Pulmonary artery endothelial cell (primary cell): ENCODE data around the gene AMBP. TPM values are rescaled to one million over a fixed set of nuclear protein-coding genes. Genes with fewer than 3 reads are reported as not detected.

Experiments
- DNase-seq: peaks from one replicate; pipeline ENCODE4 v3.0.0-alpha.2; 2011; ENCODE audit warnings: low read depth, low spot score
- total RNA-seq: library from RNA; depleted of rRNA; stranded (reverse); fragments of >200 nt; gene quantifications from 2 replicates; pipeline ENCODE4 v1.2.3, GENCODE V29; 2014

The AMBP gene
- total RNA-seq, 1 donor from 2014 or later, result not detected

DNA sequence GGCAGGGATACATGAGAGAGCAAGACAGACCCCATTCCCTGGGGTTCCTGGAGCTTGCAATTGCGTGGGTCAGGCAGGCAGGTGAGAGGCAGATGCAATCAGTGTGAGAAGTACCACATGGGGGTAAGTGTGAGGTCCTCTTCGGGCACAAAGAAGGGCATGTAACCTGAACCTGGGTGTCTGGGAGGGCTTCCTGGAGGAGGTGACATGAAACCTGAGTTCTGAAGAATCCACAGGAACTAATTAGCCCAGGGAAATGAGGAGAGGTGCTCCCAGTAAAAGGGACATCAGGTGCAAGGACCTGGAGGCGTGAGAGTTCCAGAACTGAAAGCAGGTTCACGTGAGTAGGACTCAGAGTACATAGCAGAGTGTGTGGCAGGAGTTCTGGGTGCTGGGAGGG, 2.5 kb downstream of the AMBP start:
- no peak for DNase-seq

DNA sequence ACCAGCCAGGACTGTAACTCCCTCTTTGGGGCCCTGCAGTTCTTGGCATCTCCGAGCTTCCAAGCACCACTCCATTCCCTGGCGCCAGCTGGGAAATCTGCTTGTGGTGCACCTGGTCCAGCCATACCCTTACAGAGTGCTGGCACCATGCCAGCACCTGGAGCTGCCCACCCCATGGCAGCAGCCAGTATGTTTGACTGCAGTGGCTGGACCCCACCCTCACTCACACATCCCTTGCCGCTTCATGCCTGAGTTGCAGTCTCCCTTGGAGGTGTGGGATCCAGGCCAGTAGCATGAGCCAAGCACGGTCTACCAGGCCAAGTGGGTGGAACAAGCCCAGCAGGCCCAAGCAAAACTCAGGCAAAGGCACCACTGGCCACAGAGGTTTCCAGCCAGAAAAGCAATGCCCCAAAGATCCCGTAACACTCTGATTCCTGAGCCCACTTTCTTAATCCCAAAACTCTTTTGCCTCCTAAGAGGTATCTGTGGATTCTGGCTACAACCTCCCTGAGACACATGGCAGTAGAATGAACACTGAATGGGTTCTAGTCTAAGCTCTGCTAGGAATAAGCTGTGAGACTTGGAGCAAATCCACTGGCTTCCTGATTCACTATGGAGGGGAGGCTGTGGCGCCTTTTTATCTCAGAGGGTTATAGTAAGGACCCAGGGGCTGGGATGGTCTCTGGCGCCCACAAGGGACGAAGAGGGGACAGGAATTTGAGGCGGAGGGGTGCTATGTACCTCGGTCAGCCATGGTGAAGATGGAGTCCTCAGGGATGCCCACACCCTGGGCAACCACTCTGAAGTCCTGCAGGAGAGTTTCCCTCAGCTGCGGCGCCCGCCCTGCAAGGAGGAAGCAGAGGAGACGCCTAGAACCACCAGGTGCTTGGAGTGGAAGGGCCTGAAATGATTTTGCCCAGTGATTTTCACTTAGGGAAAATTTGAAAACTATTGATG, 5.6 kb downstream of the AMBP start:
- no peak for DNase-seq

DNA sequence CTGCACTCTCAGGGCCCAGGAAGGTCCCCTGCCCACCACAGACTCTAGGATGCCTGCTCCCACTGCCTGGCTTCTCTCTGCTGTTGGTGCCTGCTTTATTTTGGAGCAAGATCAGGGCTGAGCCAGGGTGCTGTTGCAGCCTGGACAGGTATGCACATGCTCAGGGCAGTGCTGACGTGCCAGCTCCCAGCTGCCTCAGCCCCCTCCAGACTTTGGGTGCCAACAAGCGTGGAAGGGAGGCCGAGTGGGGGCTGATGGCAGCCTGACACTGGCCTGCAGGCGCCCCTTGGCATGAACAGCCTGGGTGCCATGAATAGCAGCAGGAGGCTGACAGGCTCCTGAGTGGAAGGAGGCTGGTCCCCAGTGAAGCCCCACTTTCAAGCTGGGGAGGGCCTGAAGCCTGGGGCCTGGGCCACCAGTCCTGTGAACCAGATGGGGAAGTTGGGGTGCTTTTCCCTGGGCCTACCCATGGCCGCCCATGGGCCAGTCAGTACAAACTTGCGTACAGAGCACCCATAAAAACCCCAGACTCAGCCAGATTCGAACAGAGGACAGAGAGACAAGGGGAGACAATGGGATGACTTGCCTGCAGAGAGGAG, 6.8 kb downstream of the AMBP start:
- no peak for DNase-seq

DNA sequence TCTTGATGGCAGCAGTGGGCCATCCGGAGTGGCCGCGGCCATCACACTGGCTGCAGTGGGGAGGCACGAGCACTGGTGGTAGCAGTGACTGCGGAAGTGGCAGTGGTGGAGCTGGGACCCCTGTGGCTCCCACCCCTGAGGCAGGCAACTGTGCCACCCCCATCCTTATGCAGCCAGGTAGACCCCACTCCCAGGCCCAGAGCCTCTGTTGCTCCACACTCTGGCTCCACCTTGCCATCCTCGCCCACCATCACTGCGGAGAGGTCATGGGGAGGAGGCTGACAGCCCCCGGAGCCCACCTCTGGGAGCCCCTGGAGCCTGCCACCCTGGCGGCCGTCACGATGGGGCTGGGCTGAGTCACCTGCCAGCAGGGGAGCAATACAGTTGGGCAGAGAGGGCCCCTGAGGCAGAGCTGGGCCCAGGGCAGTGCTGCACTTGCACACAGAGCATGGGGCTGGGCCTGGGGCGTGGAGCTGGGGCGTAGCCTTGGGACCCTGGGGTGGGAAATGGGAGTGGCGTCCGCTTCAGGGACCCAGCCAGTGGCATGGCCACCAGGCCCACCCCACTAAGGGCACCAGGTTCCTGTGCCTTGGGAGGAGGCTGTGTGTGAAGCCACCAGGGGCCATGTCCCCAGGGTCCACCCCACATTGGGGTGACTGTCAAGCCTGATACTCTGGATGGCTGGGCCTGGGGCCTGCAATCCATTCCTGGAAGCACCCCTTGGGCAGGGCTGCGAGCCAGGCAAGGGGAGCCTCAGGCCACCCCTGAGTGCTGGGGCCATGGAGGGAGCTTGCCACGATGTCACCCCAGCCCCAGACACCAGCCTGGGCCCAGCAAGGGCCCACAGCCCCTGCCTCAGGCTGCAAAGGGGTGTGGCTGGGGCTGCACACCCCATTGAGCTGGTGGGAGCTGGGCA, 7.7 kb downstream of the AMBP start:
- no peak for DNase-seq

DNA sequence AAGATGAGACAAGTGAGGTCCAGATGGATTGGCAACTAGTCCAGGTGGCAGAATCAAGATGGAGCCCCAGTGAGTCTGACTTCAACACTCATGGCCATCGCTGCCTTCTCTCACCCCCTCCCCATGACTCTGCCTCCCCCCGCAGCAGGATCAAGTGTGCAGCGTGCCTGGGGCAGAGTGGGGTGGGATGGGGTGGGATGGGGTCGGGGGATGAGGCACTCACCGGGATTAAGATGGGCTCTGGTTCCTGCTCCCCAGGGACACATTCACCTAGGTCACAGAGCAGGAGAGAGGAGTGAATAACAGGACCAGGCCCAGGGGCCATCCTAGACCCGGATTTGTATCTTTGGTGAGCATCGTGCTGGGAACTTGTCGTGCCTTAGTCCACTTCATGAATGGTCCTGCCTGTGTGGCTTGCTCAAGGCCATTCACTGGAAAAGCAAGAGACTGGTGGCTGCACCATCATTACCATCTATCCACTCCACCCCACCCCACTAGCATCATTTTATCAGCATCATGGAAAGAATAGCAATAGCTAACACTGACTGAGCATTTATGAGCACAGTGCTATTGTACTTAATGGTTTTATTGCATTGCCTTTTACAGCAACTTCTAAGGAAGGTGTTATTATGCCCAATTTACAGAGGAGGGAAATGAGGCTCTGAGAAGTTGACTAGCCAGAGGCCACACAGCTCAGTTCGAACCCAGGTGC, 8.5 kb downstream of the AMBP start:
- no peak for DNase-seq

DNA sequence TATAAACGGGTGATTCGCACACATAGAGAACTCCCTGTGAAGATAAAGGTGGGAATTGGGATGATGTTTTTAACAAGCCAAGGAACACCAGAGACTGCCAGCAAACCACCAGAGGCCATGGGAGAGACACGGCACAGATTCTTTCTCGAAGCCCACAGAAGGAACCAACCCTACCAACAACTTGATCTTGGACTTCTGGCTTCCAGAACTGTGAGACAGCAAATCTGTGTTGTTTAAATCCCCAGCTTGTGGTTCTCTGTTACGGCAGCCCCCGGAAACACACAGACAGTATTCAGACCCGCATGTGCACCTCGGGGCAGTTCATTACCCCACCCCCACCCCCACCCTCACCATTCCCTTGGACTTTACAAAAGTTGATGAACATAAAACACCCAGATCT, 12.8 kb downstream of the AMBP start:
- no peak for DNase-seq

DNA sequence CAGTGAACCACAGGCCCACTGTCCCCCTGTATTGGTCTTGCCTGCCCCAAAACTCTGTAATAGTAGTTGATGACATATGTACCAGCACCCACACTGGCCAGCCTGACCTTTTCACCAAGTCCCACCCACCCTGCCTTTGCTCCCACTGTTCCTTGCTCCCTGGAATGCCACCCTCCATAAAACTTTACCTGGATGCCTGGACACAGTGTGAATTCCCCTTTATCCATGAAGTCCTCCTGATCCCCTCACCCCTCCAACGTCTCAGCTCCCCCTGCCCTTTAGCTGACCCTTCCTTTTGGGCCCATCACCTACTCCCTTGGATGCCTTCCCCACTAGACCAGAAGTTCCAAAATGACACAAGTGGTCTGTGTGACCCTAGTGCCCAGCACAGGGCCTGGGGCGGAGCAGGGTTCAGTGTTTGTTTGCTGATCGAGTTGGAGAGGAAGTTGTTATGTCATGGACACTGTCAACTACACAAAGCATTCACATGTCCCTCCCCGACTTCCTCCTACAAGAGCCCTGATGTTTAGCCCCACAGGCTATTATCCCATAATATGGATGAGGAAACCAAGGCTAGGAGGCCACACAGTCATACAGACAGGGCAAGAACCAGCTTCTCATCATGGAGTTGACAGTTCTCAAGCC, 16.1 kb downstream of the AMBP start:
- DNase-seq, result no peak

DNA sequence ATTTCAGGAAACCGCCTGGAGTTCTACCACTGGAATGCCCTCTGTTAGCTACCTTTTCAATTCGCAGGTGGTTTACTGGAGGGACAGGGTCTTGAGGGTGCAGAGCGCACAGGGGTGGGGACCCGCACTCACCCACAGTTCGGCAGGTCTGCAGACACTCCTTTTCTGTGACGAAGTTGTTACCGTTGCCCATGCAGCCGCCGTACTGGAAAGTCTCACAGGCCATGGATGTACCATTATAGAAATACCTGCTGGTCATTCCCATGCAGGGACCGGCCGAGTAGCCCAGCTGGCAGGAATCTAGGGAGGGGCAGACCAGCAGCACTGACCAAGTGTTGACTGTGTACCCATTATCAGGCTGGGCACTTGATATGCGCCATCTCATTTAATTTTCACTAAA, 16.8 kb downstream of the AMBP start:
- no peak for DNase-seq

DNA sequence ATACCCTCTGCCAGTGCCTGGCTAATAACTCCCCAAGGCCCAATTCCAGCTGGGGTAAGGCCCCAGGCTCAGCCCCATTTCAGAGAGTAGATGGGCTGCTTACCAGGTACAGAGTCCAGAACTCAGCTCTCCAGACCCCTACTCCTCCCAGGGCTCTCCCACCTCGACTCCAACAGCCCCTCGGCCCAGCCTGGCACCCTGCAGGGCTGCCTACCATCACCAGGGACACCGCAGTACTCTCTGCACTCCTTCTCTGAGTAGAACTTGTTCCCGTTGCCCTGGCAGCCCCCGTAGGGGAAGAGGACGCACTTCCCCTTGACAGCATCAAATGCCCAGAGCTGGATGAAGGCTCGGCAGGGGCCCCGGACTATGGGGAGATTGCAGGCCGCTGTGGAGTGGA, 17.4 kb downstream of the AMBP start:
- no peak for DNase-seq

DNA sequence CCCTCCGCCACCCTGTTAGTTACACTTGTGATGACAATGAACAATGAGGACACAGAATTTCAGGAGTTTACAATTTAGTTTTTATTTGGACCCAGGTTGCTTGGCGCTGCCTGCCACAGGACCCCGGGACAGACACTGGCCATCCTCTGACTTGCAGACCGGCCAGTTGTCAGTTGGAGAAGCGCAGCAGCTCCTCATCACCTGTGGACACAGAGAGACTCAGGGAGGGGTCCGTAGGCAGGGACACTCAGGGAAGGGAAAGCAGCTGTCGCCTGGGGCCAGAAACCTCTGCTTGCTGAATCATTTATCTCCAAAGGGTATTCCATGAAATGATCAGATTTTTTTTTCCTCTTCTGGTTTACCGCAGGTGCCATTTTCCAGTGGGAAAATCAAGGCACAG, 18.0 kb downstream of the AMBP start:
- DNase-seq, result no peak

DNA sequence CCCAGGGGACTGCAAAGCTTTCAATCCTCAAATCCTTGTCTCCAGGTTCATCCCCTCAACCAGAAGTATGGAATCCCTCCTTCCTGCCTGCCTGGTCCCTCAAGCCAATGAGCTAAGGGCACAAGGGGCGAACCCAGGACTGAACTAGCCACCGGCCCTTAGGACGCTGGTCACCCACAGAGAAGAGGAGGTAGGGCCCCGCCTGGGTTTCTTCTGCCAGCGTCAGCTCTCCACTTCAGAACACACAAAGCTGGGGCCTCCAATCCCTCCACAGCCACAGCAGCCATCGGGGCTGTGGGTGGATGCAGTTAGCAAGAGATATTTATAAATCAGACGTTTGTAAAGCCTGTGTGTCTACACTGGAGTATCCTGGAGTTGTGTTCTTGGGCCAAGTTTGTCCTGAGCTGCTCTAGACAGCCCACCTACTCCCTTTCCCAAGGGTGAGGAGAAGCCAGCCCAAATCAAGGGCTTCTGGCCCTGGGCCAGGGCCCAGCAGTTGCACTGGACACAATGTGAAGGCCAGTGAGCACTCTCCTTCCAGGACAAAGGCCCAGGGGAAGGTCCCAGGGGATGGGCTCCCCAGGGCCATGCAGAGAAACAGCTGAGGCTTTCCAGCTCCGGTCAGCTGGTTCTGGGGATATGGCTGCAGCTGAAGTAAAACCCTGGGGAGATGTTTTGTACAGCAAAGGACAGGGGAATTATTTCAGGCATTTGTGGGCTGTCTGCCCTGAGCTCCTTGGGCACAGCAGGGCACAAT, 18.9 kb downstream of the AMBP start:
- DNase-seq, result no peak

DNA sequence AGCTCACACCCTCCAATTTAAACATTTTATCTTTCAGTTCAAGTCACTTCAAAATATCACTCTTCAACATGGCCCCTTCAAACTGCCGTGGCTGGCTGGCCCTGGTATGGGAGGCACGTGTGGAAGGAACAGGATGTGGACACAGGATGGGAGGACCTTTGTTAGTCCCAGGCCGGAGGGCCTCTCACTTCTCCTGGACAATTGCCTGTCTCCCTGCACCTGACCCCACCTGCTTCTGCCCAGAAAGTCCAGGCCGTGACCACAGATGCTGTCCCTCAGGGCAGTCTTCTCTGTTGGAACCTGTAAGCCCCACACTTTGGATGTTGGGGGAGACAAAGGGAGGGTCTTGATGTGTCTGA, 19.4 kb downstream of the AMBP start:
- no peak for DNase-seq

DNA sequence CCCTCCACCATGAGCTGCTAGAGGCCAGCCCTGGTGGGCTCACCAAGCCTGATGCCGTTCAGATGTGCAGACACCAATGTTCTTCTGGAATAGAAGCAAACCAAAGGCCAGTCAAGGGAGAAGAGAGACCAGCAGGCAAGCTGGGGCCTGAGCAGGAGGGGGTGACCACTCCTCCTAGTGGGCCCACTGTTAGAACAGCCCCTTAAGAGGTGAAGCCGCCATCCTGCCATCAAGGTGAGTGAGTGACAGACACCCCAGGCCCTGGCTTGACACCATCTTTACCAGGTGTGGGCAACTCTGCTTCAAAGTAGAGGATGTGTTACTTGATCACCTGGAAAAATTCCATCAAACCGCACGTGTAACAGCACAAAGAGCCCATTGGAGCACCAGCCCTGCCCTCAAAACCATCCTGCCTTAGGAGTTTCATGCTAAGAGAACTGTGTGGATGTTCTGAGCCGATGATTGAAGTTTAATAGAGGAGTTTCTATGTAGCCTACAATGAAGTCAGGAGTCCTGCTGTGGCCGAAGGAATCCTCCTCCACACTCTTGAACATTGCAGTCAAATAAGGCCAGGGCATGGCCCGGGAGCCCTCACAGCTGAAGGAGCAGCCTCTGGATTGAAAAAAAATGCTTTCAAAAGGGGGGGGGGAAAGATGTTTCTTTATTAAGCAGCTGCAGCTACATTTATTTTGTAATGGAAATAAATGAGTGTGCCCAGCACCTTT, 20.8 kb downstream of the AMBP start:
- no peak for DNase-seq

DNA sequence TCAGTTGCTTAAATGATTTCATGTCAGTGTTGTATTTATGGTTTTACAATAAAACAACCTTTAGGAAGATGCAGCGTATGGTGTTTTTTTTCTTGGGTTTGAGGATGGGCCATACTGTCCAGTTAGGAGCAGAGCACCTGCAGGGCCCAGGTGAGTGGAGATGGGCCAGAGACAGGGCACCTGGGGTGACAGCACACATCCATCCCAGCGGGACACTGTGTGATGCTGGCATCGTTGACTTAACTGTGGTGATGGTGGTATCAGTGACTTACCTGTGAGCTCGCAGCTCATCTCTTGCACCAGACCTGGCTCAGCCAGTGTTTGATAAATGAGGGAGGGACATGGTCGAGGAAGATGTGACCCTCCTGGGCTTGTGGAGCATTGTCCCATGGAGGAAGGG, 21.6 kb downstream of the AMBP start:
- DNase-seq, result no peak

DNA sequence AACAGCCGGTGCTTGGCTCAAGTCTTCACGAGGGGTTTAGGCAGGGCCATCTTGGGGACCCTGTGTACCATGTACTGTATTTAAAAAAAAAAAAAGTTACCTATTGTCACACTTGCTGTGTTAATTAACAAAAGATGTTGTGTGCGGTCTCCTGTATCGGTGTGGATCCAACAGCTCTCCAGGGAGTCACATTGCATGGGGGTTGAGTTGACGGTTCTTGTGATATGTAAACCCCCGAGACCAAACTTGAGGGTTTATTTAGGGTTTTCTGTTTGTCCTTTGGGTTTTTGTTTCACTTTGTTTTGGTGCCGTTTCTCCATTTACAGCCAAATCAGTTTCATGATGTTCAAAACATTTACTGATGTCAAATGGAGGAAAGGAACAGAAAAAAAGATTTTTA, 22.2 kb downstream of the AMBP start:
- no peak for DNase-seq

DNA sequence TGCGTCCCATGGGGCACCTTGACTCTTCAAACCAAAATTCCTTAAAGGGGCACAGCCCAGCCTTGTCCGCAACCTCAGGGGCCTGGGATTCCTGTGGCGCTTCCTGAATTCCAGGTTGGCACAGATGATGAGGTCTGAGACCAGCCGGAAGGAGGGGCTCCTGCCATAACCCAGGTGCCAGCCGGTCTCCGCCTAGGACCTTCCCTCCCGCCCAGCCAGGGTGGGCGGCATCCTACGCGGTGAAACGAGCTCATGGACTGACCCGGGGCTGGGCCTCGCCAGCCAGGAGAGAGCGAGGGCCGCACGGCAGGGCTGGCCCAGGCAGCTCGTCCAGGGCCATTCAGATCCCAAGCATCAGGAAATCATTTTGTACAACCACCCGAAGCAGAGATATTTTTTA, 23.0 kb downstream of the AMBP start:
- DNase-seq, result no peak

DNA sequence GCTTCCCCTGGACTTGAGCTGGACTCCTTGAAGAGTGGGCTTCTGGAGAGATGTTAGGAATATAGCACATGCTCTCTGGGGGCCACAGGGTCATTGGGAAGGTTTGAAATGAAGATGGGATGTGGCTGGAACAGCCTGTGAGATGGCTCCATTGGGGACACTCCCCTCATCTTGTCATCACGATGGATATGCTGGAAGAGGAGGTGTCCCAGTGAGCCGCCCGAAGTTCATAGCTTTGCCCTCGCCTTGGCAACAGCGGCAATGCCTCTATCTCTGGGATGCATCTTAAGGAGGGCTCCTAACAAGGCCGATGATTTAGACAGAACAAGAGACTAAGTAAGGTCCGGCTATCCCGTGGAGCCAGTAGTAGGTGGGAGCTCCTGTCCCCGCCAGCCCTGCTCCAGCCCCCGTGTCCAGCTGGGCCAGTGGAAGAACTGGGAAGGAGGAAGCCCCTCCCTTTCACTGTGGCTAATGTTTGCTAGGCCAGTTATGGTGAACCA, 23.9 kb downstream of the AMBP start:
- no peak for DNase-seq

DNA sequence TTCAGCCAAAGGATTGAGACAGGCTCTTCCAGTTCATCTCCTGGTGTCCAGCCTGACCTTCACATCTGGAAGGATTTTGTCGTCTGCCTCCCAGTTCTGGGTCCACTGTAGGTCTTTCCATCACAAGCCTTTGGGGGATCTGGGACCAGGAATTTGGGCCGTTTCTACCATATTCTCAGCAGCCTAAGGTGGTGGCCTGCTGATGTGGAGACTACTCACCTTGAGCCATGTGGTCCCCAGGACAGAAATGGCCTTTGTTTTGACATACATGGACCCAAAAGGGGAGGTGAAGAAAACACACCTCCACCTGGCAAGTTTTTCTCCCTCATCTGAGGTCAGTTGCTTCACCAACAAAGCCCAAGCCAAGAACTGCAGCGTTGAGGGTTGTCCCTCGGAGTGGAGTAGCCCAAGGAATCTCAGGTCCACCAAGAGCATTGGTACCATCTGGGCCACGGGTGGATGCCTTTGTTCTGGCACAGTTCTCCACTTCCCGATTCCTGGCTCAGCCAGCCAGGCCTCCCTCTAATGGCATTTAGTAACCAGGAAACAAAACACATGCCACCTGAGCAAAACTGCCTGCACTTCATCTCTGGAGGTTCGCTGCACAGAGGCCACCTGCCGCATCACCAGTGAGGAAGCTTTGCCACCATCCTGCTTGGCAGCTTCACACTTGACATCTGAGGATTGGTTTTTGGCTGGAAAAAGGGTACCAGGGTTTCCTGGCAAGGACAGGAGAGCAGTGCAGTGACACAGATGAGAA, 24.7 kb downstream of the AMBP start:
- DNase-seq, result no peak

DNA sequence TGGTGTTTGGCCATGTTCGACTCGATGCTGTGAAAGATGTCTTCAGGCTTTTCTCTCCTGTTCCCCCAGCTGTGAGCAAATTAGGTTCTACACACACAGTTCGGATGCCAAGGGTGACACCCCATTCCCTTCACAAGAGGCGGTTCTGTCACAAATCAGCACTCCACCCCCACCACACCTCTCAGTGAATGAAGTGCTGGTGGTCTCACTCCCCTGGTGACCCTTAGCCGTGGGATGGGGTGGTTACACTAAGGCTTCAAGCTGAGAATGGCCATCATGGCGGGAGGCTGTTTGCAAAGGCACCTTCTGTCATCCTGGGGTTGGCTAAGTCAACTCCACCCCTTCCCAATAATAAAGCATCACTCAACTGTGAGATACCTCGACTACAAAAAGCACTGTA, 26.4 kb downstream of the AMBP start:
- DNase-seq, result no peak
